Measurements from ENCODE around the gene TTC7B.

TTC7B gene

DNA sequence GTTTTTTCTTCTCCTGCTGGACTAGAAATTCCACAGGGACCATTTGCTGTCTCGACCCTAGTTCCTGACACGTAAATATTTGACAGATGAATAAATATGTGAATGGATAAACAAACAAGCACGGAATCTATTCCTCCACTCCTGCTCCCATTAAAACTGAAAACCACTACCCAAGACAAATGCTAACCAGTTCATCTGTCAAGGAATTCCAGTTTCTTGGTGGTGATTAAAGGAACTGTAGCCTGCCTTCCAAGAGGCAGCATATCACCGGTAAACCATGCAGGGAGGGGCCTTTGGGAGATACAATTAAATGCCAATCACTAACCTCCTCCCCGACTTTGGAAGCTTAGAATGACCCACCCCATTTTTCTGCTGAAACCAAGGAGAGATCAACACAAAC is 95.4 kb downstream of the TTC7B start:
- TF ChIP-seq, protein P1, sequence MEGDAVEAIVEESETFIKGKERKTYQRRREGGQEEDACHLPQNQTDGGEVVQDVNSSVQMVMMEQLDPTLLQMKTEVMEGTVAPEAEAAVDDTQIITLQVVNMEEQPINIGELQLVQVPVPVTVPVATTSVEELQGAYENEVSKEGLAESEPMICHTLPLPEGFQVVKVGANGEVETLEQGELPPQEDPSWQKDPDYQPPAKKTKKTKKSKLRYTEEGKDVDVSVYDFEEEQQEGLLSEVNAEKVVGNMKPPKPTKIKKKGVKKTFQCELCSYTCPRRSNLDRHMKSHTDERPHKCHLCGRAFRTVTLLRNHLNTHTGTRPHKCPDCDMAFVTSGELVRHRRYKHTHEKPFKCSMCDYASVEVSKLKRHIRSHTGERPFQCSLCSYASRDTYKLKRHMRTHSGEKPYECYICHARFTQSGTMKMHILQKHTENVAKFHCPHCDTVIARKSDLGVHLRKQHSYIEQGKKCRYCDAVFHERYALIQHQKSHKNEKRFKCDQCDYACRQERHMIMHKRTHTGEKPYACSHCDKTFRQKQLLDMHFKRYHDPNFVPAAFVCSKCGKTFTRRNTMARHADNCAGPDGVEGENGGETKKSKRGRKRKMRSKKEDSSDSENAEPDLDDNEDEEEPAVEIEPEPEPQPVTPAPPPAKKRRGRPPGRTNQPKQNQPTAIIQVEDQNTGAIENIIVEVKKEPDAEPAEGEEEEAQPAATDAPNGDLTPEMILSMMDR (IDR thresholded peaks at IDR 0.05): no peak

DNA sequence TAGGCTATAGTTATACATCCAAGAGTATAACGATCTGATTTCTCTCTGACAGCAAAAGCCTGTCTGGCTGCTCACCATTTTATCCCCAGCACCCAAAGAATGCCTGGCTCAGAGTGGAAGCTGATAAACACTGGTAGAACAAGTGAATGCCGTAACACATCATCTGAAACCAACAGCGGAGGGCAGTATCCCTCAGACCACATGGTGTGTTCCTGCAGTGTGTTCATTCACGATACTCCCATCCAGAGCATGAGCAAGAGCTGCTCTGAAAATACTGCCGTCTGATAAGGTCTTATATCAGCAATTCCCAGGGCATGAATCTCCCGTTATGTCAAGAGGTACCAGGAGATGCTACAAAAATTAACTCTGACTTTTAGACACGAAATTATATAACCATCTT is 95.9 kb downstream of the TTC7B start:
- TF ChIP-seq, protein P1 (IDR thresholded peaks at IDR 0.05): no peak

DNA sequence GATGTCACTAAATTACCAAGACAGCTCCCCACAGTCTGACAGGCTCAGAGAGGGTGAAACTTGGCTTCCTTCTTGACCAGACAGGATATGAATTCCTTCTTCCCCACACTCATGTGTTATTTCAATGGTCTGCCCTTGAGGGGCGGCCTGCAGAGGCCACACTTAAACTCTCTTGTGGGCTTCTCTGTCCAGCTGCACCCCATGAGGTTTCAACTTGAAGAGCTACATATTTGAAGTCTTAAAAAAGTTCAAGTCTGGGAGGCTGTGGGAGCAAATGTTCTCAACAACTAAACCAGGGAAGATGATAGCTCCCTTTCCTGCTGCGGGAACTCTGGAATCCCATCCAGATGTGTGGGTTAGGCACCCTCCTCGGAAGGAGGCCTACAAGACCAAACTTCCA is 98.3 kb downstream of the TTC7B start:
- TF ChIP-seq, protein P1 (IDR thresholded peaks at IDR 0.05): no peak

DNA sequence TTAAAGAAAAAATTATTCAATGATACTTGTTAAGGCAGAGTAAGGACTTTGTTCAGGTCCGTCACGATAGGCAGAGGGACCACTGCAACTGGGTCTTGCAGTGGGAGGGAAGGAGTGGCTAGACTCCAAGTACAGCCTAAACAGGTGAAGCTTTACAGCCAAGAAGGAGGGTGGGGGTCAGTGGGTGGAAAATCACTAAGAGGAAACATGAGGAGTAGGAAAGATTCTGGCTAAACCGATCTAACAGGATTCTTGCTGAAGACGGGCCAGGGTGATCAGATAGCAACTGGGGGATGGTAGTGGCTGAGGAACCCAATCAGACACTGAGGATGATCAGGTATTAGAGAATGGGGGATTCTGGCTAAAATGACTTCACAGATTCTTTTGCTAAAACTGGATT is 100.2 kb downstream of the TTC7B start:
- TF ChIP-seq, protein P1 (IDR thresholded peaks at IDR 0.05): no peak

DNA sequence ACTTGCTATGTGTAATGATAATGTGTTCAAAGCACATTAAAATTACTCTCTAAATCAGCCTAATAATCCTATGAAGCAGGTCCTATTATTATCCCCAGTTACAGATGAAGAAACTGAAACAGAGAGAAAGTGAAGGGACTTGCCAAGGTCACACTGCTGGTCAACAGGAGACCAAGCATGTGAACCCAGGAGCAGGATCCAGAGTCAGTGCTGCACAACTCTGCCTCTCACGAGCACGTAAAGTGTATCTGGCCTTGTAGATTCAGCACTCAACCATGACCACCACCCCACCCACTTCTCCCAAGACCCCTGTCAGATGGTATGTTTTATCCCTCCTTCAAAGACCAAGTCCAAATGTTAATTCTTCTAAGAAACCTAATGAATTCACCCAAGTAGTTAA is 100.7 kb downstream of the TTC7B start:
- TF ChIP-seq, protein P1 (IDR thresholded peaks at IDR 0.05): no peak

DNA sequence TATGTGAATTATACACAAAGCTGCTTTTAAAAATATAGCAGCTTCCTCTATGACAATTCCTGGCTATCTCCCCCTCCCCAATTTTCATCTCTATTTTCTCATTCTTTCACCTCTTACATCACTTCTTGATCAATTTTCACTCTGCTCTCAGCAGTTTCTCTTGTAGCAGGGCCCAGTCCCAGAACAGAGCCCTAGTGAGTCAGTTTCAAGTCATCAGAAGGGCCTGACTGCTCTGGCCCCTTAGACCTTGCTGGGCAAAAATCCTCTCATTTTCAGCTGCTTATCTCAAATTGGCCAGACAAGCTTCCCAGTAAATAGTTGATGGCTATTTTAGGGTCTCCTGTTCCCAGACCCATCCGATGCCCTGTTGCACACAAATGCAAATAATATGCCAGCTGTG is 101.4 kb downstream of the TTC7B start:
- TF ChIP-seq, protein P1 (IDR thresholded peaks at IDR 0.05): no peak

DNA sequence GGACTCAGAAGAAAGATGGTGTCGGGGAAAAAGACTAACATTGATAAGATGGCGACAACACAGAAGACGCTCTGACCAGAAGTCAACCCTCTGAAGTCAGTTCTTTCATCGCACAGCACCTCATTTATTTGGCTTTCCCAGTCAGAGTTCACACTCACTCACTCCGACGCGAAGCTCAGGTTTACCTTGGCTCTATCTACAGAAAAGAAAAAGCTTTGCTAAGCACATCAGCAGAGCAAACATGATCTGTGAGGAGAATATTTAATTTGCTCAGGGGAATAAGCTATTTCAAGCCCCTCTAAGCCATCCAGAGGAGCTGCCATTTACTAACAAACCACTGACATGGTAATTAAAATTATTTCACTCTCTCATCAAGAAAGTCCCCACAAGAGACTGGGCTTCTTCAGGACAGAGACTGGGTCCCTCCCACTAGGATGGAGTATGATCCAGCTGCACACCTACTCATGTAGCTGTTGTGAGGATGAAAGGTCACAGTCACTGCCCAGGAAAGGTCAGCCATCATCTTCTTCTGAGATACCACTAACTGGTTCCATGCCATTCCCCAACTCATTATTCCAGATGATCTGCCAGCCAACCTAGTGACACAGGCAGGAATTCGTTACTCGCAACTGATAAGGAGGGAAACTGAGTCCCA is 111.4 kb downstream of the TTC7B start:
- TF ChIP-seq, protein P1 (IDR thresholded peaks at IDR 0.05): no peak

Data from LNCAP (cell line).